Measurements from ENCODE around the gene B4GALNT2. TPM values are rescaled to one million over a fixed set of nuclear protein-coding genes. Genes with fewer than 3 reads are reported as not detected.
A peak's percentile ranks its signal among the peaks of the same experiment; 100 is the strongest.

Gene B4GALNT2
- total RNA-seq, 2 experiments from 2014 or later: 0.06 to 0.16 TPM

GRCh38 chr17:49180303-49180702 lies 47.7 kb downstream of the B4GALNT2 start:
- Histone ChIP-seq H3K36me3 (ENCODE audit: insufficient read depth, low read length) (no peaks in the 10 kb centered on the region), H3K9me3 (ENCODE audit: control insufficient read depth in 1 of 2, insufficient read depth in 1 of 2, low read length in 2 of 2) (peaks cover 23 to 26% of the 10 kb centered on the region in 2 experiments), H3K27ac (ENCODE audit: low read depth in 1 of 2, low read length in 2 of 2) (no peak overlapping the region), H3K4me1 (ENCODE audit: insufficient read depth, low read length) (peaks cover 5% of the 10 kb centered on the region), H3K27me3 (ENCODE audit: control insufficient read depth in 1 of 2, insufficient read depth in 2 of 2, low read length in 2 of 2) (no peaks in the 10 kb centered on the region), H3K4me3 (ENCODE audit: low read length) (no peak overlapping the region)
- ChIA-PET POLR2A (interaction anchor here (1.8 to 5.2 kb wide), 3 partner anchors 11 to 49 kb away, joined by 5 to 26 read pairs (median 7); no protein-coding TSS in a partner anchor), CTCF (interaction anchor here (0.7 to 5.5 kb wide), 12 partner anchors 12 to 293 kb away, joined by 3 to 48 read pairs (median 6); partner anchors contain the start of gene PHOSPHO1)
- ATAC-seq (ENCODE audit: poor library complexity): peak; percentile 44
- intact Hi-C loops (cut with DNase I, micrococcal nuclease): loop anchor here (1.0 to 5.0 kb wide), 4 partner anchors 47 to 217 kb away; no protein-coding TSS in a partner anchor
- no peak overlapping the region for H3K27ac Mint-ChIP-seq
- DNase-seq: peak; percentile 40 to 83 (median 62)
- H3K4me1 Mint-ChIP-seq (ENCODE audit: low read depth): peaks cover 5% of the 10 kb centered on the region
- H3K27me3 Mint-ChIP-seq: peaks cover 1% of the 10 kb centered on the region
- peaks cover 12% of the 10 kb centered on the region for H3K36me3 Mint-ChIP-seq (ENCODE audit: low read depth)
- no peak overlapping the region for H3K4me3 Mint-ChIP-seq
- TF ChIP-seq CTCF (IDR thresholded peaks at IDR 0.05): peak; percentile 89
- H3K9me3 Mint-ChIP-seq: peaks cover 7% of the 10 kb centered on the region

GRCh38 chr17:49180998-49181635 lies 48.5 kb downstream of the B4GALNT2 start:
- no peak overlapping the region for H3K27ac Mint-ChIP-seq

GRCh38 chr17:49183341-49183740 lies 50.8 kb downstream of the B4GALNT2 start:
- no peak for TF ChIP-seq CTCF (IDR thresholded peaks at IDR 0.05)
- Mint-ChIP-seq H3K4me1 (ENCODE audit: low read depth) (peaks cover 5% of the 10 kb centered on the region), H3K9me3 (no peaks in the 10 kb centered on the region), H3K4me3 (no peak overlapping the region), H3K27ac (no peak overlapping the region), H3K27me3 (no peaks in the 10 kb centered on the region), H3K36me3 (ENCODE audit: low read depth) (peaks cover 3% of the 10 kb centered on the region)
- Histone ChIP-seq H3K4me3 (ENCODE audit: low read length) (no peak overlapping the region), H3K27me3 (ENCODE audit: control insufficient read depth in 1 of 2, insufficient read depth in 2 of 2, low read length in 2 of 2) (no peaks in the 10 kb centered on the region), H3K4me1 (ENCODE audit: insufficient read depth, low read length) (peaks cover 5% of the 10 kb centered on the region), H3K9me3 (ENCODE audit: control insufficient read depth in 1 of 2, insufficient read depth in 1 of 2, low read length in 2 of 2) (peaks cover 0 to 19% of the 10 kb centered on the region in 2 experiments), H3K27ac (ENCODE audit: low read depth in 1 of 2, low read length in 2 of 2) (no peak overlapping the region), H3K36me3 (ENCODE audit: insufficient read depth, low read length) (no peaks in the 10 kb centered on the region)
- POLR2A ChIA-PET: interaction anchor here (5.2 kb wide), 1 partner anchor 8 kb away, joined by 26 read pairs; no protein-coding TSS in a partner anchor
- ATAC-seq (ENCODE audit: poor library complexity) (no peak), DNase-seq (no peak)
- CTCF ChIA-PET: interaction anchor here (5.5 kb wide), 1 partner anchor 9 kb away, joined by 46 read pairs; no protein-coding TSS in a partner anchor
- intact Hi-C loops (cut with DNase I, micrococcal nuclease): loop anchor here (5.0 kb wide), 2 partner anchors 94 to 214 kb away; no protein-coding TSS in a partner anchor

More at GRCh38 chr17:49180998-49181635, 48.5 kb downstream of the B4GALNT2 start:
- intact Hi-C loops (cut with DNase I, micrococcal nuclease): loop anchor here (1.0 to 5.0 kb wide), 4 partner anchors 46 to 216 kb away; no protein-coding TSS in a partner anchor
- H3K9me3 Mint-ChIP-seq: peaks cover 2% of the 10 kb centered on the region
- H3K36me3 Mint-ChIP-seq (ENCODE audit: low read depth): peaks cover 4% of the 10 kb centered on the region
- POLR2A ChIA-PET: interaction anchor here (1.8 to 5.2 kb wide), 3 partner anchors 10 to 48 kb away, joined by 5 to 26 read pairs (median 7); no protein-coding TSS in a partner anchor
- CTCF ChIA-PET: interaction anchor here (0.7 to 5.5 kb wide), 9 partner anchors 11 to 292 kb away, joined by 3 to 48 read pairs (median 6); no protein-coding TSS in a partner anchor
- no peak for DNase-seq
- no peak for ATAC-seq (ENCODE audit: poor library complexity)
- Histone ChIP-seq H3K27me3 (ENCODE audit: control insufficient read depth in 1 of 2, insufficient read depth in 2 of 2, low read length in 2 of 2) (no peaks in the 10 kb centered on the region), H3K4me1 (ENCODE audit: insufficient read depth, low read length) (peaks cover 5% of the 10 kb centered on the region), H3K27ac (ENCODE audit: low read depth in 1 of 2, low read length in 2 of 2) (no peak overlapping the region), H3K4me3 (ENCODE audit: low read length) (no peak overlapping the region), H3K9me3 (ENCODE audit: control insufficient read depth in 1 of 2, insufficient read depth in 1 of 2, low read length in 2 of 2) (peaks cover 15 to 27% of the 10 kb centered on the region in 2 experiments), H3K36me3 (ENCODE audit: insufficient read depth, low read length) (no peaks in the 10 kb centered on the region)
- no peak for TF ChIP-seq CTCF (IDR thresholded peaks at IDR 0.05)
- peaks cover 5% of the 10 kb centered on the region for H3K4me1 Mint-ChIP-seq (ENCODE audit: low read depth)
- no peak overlapping the region for H3K4me3 Mint-ChIP-seq
- H3K27me3 Mint-ChIP-seq: no peaks in the 10 kb centered on the region

Measured in CD4-positive, alpha-beta T cell (primary cell).